ENCODE measurements around the gene GALNT4. TPM values are rescaled to one million over a fixed set of nuclear protein-coding genes. Genes with fewer than 3 reads are reported as not detected.

Gene GALNT4
- total RNA-seq, 4 donors from 2014 or later: 4.6 to 8.3 (median 6.9) TPM

GRCh38 chr12:89521364-89522223 lies 3.0 kb downstream of the GALNT4 start:
- TF ChIP-seq, protein P1, sequence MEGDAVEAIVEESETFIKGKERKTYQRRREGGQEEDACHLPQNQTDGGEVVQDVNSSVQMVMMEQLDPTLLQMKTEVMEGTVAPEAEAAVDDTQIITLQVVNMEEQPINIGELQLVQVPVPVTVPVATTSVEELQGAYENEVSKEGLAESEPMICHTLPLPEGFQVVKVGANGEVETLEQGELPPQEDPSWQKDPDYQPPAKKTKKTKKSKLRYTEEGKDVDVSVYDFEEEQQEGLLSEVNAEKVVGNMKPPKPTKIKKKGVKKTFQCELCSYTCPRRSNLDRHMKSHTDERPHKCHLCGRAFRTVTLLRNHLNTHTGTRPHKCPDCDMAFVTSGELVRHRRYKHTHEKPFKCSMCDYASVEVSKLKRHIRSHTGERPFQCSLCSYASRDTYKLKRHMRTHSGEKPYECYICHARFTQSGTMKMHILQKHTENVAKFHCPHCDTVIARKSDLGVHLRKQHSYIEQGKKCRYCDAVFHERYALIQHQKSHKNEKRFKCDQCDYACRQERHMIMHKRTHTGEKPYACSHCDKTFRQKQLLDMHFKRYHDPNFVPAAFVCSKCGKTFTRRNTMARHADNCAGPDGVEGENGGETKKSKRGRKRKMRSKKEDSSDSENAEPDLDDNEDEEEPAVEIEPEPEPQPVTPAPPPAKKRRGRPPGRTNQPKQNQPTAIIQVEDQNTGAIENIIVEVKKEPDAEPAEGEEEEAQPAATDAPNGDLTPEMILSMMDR (IDR thresholded peaks at IDR 0.05; ENCODE audit: low read depth): no peak

- TF ChIP-seq, protein P1 (IDR thresholded peaks at IDR 0.05; ENCODE audit: low read depth): no peak
These were observed 6.9 kb downstream of the GALNT4 start for GRCh38 chr12:89517720-89518119.

- TF ChIP-seq, protein P1 (IDR thresholded peaks at IDR 0.05; ENCODE audit: low read depth): no peak
These were observed 8.0 kb downstream of the GALNT4 start for GRCh38 chr12:89516633-89517032.

- TF ChIP-seq, protein P1 (IDR thresholded peaks at IDR 0.05; ENCODE audit: low read depth): no peak
These were observed 9.8 kb downstream of the GALNT4 start for GRCh38 chr12:89514751-89515150.

- TF ChIP-seq, protein P1 (IDR thresholded peaks at IDR 0.05; ENCODE audit: low read depth): no peak
These were observed 11.1 kb downstream of the GALNT4 start for GRCh38 chr12:89513544-89513943.

GRCh38 chr12:89507015-89507824 lies 17.4 kb downstream of the GALNT4 start:
- TF ChIP-seq, protein P1 (IDR thresholded peaks at IDR 0.05; ENCODE audit: low read depth): no peak

DNA sequence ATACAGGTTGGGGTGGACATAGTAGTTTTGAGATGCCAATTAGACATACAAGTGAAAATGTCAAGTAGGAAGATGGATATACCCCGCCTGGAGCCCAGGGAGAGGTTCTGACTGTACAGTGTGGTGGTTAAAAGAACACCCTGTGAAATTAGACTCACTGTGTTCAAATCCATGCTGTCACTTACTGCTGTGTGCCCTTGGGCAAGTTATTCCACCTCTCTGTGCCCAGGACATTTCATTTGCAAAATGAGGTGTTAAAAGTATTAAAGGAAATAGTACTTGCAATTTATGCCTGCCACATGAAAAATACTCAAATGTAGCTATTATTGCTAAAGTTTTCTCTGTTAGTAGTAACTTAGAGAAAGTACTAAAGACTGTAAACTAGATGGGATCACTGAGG lies 18.5 kb downstream of the GALNT4 start:
- TF ChIP-seq, protein P1 (IDR thresholded peaks at IDR 0.05; ENCODE audit: low read depth): no peak
